GM18907 (cell line): Measurements from ENCODE around the gene INPP5F.
"Not testable (repeated sequence)": the region's sequence is repeated elsewhere in the genome, so short reads cannot be mapped to it uniquely, and the experiment has no call there.

Experiments
- ATAC-seq: cut with Tn5 transposase; IDR thresholded peaks from one replicate; pipeline ENCODE4 v1.9.1; 2021; ENCODE audit warnings: mild to moderate bottlenecking, moderate library complexity; ENCODE audit not compliant: unreplicated experiment

INPP5F gene

DNA sequence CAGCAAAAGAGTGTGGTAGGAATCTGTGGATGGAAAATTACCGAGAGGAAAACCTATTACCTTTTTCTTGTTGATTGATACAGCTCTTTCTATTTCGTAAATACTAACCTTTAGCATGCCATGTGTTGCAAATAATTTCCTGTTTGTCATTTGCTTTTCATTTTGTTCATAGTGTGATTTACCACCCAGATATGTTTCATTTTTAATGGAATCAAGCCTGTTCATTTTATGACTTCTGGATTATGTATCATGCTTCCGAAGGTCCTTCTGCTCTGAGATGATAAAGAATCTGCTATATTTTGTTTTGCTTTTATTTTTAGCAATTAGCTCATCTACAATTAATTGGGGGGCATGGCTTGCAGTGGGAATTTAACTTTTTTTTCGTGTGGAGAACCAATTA lies 46.5 kb downstream of the INPP5F start:
- no peak for ATAC-seq

DNA sequence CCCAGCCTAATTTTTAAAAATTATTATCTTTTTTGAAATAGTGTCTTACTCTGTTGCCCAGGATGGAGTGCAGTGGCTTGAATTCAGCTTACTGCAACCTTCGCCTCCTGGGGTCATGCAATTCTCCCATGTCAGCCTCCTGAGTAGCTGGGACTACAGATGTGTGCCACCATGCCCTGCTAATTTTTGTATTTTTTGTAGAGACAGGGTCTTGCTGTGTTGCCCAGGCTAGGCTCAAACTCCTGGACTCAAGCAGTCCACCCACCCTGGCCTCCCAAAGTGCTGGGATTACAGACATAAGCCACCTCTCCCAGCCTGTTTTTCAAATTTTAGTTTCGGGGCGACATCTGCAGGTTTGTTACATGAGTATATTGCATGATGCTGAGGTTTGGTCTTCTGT lies 47.2 kb downstream of the INPP5F start:
- not testable (repeated sequence) for ATAC-seq

DNA sequence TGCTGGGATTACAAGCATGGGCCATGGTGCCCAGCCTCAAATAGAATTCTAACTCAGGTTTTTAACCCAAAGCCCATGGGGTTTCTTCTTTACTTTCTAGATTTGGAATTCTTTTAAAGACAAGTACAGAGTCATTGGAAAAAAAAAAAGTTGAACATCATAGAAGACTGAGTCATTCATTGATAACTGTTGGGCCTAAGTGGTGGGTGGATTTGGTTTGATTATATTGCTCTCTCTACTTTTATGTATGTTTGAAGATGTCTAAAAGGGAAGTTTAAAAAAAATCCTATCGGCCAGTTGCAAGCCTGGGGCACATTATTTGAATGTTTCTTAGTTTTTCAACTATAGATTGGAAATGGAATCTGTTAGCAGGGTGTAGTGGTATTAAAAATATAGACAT lies 49.7 kb downstream of the INPP5F start:
- ATAC-seq: no peak

DNA sequence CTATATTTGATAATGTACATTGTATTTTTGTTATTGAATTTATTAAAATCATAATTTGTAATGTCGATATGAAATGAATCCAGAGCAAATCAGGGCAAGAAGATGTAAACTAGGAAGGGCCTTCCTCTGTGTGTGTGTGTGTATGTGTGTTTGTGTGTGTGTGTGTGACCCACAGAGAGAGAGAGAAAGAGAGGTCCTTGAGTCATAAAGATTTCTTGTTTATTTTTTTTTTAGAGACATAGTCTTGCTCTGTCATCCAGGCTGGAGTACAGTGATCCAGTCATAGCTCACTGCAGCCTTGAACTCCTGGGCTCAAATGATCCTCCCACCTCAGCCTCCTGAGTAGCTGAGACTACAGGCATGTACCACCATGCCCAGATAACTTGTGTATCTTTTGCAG lies 50.7 kb downstream of the INPP5F start:
- ATAC-seq: no peak

GRCh38 chr10:119777686-119778085 lies 51.8 kb downstream of the INPP5F start:
- no peak for ATAC-seq

- ATAC-seq: no peak
Observed at GRCh38 chr10:119778776-119779445, 53.1 kb downstream of the INPP5F start.

- ATAC-seq: no peak
Observed at GRCh38 chr10:119780879-119781480, 55.1 kb downstream of the INPP5F start.

DNA sequence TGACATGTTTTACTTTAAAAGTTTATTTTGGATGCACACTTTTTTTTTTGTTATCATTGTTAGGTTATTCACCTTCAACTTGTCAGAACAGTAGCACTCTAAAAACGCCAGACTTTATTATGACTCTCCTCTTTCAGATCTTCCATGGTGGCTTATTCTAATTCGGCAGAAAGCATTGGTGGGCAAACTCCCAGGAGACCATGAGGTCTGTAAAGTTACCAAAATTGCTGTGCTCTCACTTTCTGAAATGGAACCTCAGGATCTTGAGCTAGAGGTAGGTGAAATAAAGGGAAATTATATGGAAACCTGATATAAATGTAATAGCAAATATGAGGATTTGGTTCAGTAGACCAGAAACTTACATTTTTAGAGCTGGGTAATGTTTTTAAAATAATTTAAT lies 55.6 kb downstream of the INPP5F start:
- ATAC-seq: no peak

- no peak for ATAC-seq
Observed at GRCh38 chr10:119782981-119783664, 57.3 kb downstream of the INPP5F start.

GRCh38 chr10:119783665-119784027 lies 57.8 kb downstream of the INPP5F start:
- no peak for ATAC-seq

- ATAC-seq: no peak
Observed at GRCh38 chr10:119784340-119785067, 58.7 kb downstream of the INPP5F start.

DNA sequence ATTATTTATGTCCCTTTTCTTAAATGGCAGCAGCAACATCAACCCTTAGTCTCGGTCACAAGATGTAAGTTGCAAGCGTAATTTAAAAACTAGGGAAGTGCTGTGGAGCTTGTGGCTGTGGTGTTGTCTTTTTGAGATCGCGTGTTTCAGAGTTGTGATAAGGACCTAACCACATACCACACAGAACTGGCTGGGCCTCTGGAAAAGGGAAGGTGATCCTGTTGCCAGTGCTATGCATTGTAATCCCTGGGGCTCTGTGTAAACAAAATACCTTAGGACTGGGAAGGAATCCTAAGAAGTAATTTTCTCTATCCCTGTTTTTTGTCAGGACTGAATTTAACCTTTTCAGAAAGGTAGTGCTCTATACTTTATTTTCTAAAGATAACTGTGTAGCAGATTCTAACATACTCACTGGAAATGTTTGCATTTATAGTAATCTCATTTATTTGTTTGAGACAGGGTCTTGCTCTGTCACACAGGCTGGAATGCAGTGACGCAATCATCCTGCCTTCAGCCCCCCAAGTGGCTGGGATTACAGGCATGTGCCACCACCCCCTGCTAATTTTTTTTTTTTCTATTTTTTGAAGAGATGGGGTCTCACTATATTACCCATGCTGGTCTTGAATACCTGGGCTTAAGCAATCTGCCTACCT lies 60.4 kb downstream of the INPP5F start:
- no peak for ATAC-seq

GRCh38 chr10:119795101-119795500 lies 69.3 kb downstream of the INPP5F start:
- ATAC-seq: not testable (repeated sequence)

GRCh38 chr10:119796039-119796438 lies 70.2 kb downstream of the INPP5F start:
- no peak for ATAC-seq

- no peak for ATAC-seq
Observed at GRCh38 chr10:119801176-119801575, 75.3 kb downstream of the INPP5F start.

DNA sequence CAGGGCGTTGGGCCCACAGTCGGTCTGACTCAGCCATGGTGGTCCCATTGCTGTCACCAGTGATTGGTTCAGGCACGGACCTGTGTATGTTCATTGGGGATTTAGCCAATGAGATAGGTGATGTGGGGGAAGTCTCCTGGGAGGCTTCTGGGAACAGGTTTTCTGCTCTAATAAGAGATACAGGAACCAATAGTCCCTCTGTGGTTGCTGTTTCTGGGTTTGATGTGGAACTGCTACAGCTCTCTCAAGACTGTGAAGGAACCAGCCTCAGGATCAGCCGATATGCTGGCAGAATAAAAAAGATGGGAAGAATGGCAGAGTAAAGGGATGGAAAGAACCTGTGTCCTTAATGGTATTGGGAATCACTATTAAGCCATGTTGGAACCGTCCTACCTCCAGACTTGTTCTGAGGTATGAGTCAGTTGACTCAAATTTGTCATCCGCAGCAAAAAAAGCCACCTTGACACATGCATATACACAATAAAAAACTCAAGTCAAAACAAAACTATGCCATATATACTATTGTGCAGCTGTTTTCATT lies 76.2 kb downstream of the INPP5F start:
- ATAC-seq: no peak

GRCh38 chr10:119803264-119803663 lies 77.4 kb downstream of the INPP5F start:
- ATAC-seq: no peak

DNA sequence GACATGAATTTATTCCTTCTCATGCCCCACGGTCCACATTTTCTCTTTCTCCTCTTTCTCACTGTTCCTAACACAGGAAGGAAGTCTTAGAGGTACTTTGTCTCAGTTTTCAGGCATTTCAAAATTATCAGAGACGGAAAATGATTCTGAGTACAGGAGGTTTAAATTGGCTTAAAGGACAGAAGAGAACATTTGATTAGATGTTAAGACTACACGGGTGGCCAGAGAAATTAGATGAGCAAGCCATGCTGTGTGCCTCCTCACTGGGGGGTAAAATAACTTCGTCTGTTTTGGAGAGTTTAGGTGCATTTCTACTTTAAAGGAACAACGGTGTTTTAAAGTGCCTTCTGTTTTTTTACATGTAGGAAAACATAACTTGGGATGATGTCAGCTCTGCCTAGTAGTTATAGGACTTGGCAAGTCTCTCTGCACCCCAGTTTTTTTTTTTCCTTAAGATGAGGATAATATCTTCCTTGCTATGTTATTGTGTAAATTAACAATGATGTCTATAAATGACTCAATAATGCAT lies 79.9 kb downstream of the INPP5F start:
- no peak for ATAC-seq

DNA sequence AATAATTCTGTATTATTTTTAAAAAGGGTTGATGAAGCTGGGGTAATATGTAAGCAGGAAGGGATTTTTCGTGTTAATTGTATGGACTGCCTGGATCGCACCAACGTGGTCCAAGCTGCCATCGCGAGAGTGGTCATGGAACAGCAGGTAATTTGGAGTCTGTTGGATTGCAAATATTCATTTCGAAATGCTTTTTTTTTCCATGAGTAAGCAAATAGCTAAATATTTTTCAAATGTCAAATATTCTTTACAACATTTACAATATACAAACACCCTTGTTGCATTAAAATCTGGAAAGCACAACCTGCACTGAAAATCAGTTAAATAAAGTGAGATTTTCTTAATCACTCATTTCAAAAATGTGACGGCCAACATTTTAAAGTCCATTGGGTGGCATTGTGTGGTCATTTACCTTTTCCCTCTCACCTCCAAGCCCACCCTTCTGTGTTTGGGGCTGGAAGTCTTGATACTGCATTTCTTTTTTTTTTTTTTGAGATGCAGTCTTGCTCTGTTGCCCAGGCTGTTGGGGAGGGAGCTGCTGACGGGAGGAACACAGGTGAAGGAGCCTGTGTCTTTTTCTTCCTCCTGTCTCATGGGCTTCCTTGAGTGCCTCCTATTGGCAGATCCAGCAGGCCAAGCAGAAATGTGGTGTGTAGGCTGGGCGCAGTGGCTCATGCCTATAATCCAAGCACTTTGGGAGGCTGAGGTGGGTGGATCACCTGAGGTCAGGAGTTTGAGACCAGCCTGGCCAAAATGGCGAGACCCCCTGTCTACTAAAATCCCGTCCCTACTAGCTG lies 80.7 kb downstream of the INPP5F start:
- ATAC-seq: no peak
